ENCODE data around the gene GOLT1A. TPM values are rescaled to one million over a fixed set of nuclear protein-coding genes. Genes with fewer than 3 reads are reported as not detected.
A peak's percentile ranks its signal among the peaks of the same experiment; 100 is the strongest.

Gene GOLT1A
- total RNA-seq, 1 donor from 2014 or later, result 0.50 TPM

GRCh38 chr1:204227351-204227750, 13.6 kb upstream of the GOLT1A start:
- Mint-ChIP-seq H3K36me3 (ENCODE audit: low read depth, unreplicated experiment) (no peaks in the 10 kb centered on the region), H3K27ac (ENCODE audit: unreplicated experiment) (no peak overlapping the region), H3K4me3 (ENCODE audit: unreplicated experiment) (no peak overlapping the region), H3K4me1 (ENCODE audit: low read depth, unreplicated experiment) (no peaks in the 10 kb centered on the region), H3K9me3 (ENCODE audit: unreplicated experiment) (peaks cover 2% of the 10 kb centered on the region), H3K27me3 (ENCODE audit: low read depth, unreplicated experiment) (peaks cover 20% of the 10 kb centered on the region)
- no peaks in the 10 kb centered on the region for H4K20me1 ChIP-seq (ENCODE audit: insufficient read depth, low read length)
- H2AFZ ChIP-seq (ENCODE audit: low read depth, low read length), result no peak overlapping the region
- TF ChIP-seq CTCF (IDR thresholded peaks at IDR 0.05; ENCODE audit: insufficient read depth, low read depth, low read length) (no peak), EZH2 (IDR thresholded peaks at IDR 0.05; ENCODE audit: insufficient read depth, low read length) (no peak)
- no peaks in the 10 kb centered on the region for H3K79me2 ChIP-seq (ENCODE audit: insufficient read depth, low read length)
- H3K36me3 ChIP-seq (ENCODE audit: insufficient read depth, low read length), result no peaks in the 10 kb centered on the region
- DNase-seq (ENCODE audit: low read depth) (no peak), FAIRE-seq (peak; percentile 47)
- no peak overlapping the region for H3K9ac ChIP-seq (ENCODE audit: low read length)
- no peak overlapping the region for H3K4me2 ChIP-seq (ENCODE audit: low read length)
- no peak overlapping the region for H3K27ac ChIP-seq (ENCODE audit: low read depth, low read length)
- no peaks in the 10 kb centered on the region for H3K9me3 ChIP-seq (ENCODE audit: insufficient read depth, low read depth, low read length)
- H3K4me3 ChIP-seq (ENCODE audit: insufficient read depth, low read depth, low read length), result no peak overlapping the region
- peaks cover 8% of the 10 kb centered on the region for H3K4me1 ChIP-seq (ENCODE audit: insufficient read depth, low read length)
- no peaks in the 10 kb centered on the region for H3K27me3 ChIP-seq (ENCODE audit: insufficient read depth, low read length)

GRCh38 chr1:204225841-204226735, 12.3 kb upstream of the GOLT1A start:
- H3K27ac Mint-ChIP-seq (ENCODE audit: unreplicated experiment), result no peak overlapping the region
- no peaks in the 10 kb centered on the region for H3K36me3 Mint-ChIP-seq (ENCODE audit: low read depth, unreplicated experiment)
- H3K9ac ChIP-seq (ENCODE audit: low read length), result no peak overlapping the region
- H3K9me3 ChIP-seq (ENCODE audit: insufficient read depth, low read depth, low read length), result no peaks in the 10 kb centered on the region
- no peaks in the 10 kb centered on the region for H3K4me1 Mint-ChIP-seq (ENCODE audit: low read depth, unreplicated experiment)
- no peak overlapping the region for H2AFZ ChIP-seq (ENCODE audit: low read depth, low read length)
- DNase-seq (ENCODE audit: low read depth) (peak; percentile 65), FAIRE-seq (no peak)
- H3K27ac ChIP-seq (ENCODE audit: low read depth, low read length), result no peak overlapping the region
- H3K4me3 ChIP-seq (ENCODE audit: insufficient read depth, low read depth, low read length), result no peak overlapping the region
- H4K20me1 ChIP-seq (ENCODE audit: insufficient read depth, low read length), result no peaks in the 10 kb centered on the region
- H3K4me3 Mint-ChIP-seq (ENCODE audit: unreplicated experiment), result no peak overlapping the region
- TF ChIP-seq EZH2 (IDR thresholded peaks at IDR 0.05; ENCODE audit: insufficient read depth, low read length) (no peak), CTCF (IDR thresholded peaks at IDR 0.05; ENCODE audit: insufficient read depth, low read depth, low read length) (no peak)
- H3K36me3 ChIP-seq (ENCODE audit: insufficient read depth, low read length), result no peaks in the 10 kb centered on the region
- H3K27me3 ChIP-seq (ENCODE audit: insufficient read depth, low read length), result no peaks in the 10 kb centered on the region
- no peaks in the 10 kb centered on the region for H3K79me2 ChIP-seq (ENCODE audit: insufficient read depth, low read length)
- H3K9me3 Mint-ChIP-seq (ENCODE audit: unreplicated experiment), result peaks cover 2% of the 10 kb centered on the region
- H3K27me3 Mint-ChIP-seq (ENCODE audit: low read depth, unreplicated experiment), result peaks cover 27% of the 10 kb centered on the region
- H3K4me2 ChIP-seq (ENCODE audit: low read length), result no peak overlapping the region
- H3K4me1 ChIP-seq (ENCODE audit: insufficient read depth, low read length), result peaks cover 8% of the 10 kb centered on the region

GRCh38 chr1:204224655-204225054, 10.9 kb upstream of the GOLT1A start:
- H3K9ac ChIP-seq (ENCODE audit: low read length), result no peak overlapping the region
- FAIRE-seq (peak; percentile 37), DNase-seq (ENCODE audit: low read depth) (no peak)
- peaks cover 2% of the 10 kb centered on the region for H3K36me3 Mint-ChIP-seq (ENCODE audit: low read depth, unreplicated experiment)
- no peaks in the 10 kb centered on the region for H3K79me2 ChIP-seq (ENCODE audit: insufficient read depth, low read length)
- H3K27me3 ChIP-seq (ENCODE audit: insufficient read depth, low read length), result no peaks in the 10 kb centered on the region
- no peak overlapping the region for H3K4me3 ChIP-seq (ENCODE audit: insufficient read depth, low read depth, low read length)
- peak overlapping the region; percentile 28 for H3K4me2 ChIP-seq (ENCODE audit: low read length)
- peaks cover 2% of the 10 kb centered on the region for H3K9me3 Mint-ChIP-seq (ENCODE audit: unreplicated experiment)
- peaks cover 23% of the 10 kb centered on the region for H3K27me3 Mint-ChIP-seq (ENCODE audit: low read depth, unreplicated experiment)
- H4K20me1 ChIP-seq (ENCODE audit: insufficient read depth, low read length), result no peaks in the 10 kb centered on the region
- no peaks in the 10 kb centered on the region for H3K9me3 ChIP-seq (ENCODE audit: insufficient read depth, low read depth, low read length)
- TF ChIP-seq CTCF (IDR thresholded peaks at IDR 0.05; ENCODE audit: insufficient read depth, low read depth, low read length), result no peak
- TF ChIP-seq EZH2 (IDR thresholded peaks at IDR 0.05; ENCODE audit: insufficient read depth, low read length), result no peak
- no peak overlapping the region for H3K27ac Mint-ChIP-seq (ENCODE audit: unreplicated experiment)
- no peaks in the 10 kb centered on the region for H3K36me3 ChIP-seq (ENCODE audit: insufficient read depth, low read length)
- H3K4me1 Mint-ChIP-seq (ENCODE audit: low read depth, unreplicated experiment), result no peaks in the 10 kb centered on the region
- H3K27ac ChIP-seq (ENCODE audit: low read depth, low read length), result no peak overlapping the region
- H3K4me3 Mint-ChIP-seq (ENCODE audit: unreplicated experiment), result no peak overlapping the region
- H2AFZ ChIP-seq (ENCODE audit: low read depth, low read length), result no peak overlapping the region
- peaks cover 8% of the 10 kb centered on the region for H3K4me1 ChIP-seq (ENCODE audit: insufficient read depth, low read length)

Measured in astrocyte (in vitro differentiated cells and primary cell).